ENCODE data around the gene PPP6R3. TPM values are rescaled to one million over a fixed set of nuclear protein-coding genes. Genes with fewer than 3 reads are reported as not detected.

PPP6R3 gene
- total RNA-seq, 1 experiment from 2014 or later: 138 TPM

DNA sequence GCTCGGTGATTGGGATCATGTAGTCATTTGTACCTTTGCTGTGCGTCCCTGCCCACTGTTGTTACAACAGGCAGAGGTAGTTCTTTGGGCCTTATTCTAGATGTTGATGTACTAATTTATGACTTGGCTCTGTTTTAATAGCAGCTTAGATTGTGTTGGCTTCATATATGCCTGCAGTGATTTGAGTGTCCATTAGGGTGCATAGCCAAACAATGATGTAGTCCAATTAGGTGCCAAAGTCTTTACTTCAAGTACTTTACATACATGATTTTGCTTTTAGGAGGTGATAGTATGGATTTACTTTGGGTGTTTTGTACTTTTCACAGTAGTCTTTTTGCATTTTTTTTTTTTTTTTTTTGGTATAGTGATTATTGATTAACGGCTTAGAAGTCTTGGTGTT, 46.4 kb downstream of the PPP6R3 start:
- Mint-ChIP-seq H3K27me3 (ENCODE audit: low read depth) (no peaks in the 10 kb centered on the region), H3K4me1 (peaks cover 38 to 40% of the 10 kb centered on the region in 2 experiments), H3K27ac (peak overlapping the region in 1 of 3 experiments; percentile 37; a peak in 2 of 7 replicates), H3K36me3 (ENCODE audit: insufficient read depth in 1 of 3, low read depth in 3 of 3) (peaks cover 0 to 7% (median 4%) of the 10 kb centered on the region in 3 experiments; a peak in 4 of 7 replicates), H3K9me3 (no peaks in the 10 kb centered on the region), H3K4me3 (no peak overlapping the region)
- Histone ChIP-seq H2BK15ac (ENCODE audit: low read depth, low read length) (no peak overlapping the region), H4K8ac (replicated peaks; ENCODE audit: insufficient read length, low read depth, low read length) (no peak overlapping the region), H2AK5ac (ENCODE audit: insufficient read length, low read length) (no peak overlapping the region), H4K91ac (ENCODE audit: insufficient read length, low read depth, low read length) (no peak overlapping the region), H3K14ac (ENCODE audit: insufficient read depth, low read length) (no peak overlapping the region), H4K20me1 (ENCODE audit: control insufficient read depth, insufficient read depth, insufficient read length) (no peaks in the 10 kb centered on the region), H3K56ac (ENCODE audit: insufficient read length, low read depth, low read length) (no peak overlapping the region), H2AFZ (ENCODE audit: low read length) (no peak overlapping the region), H3K23me2 (ENCODE audit: insufficient read length, low read depth, low read length, poor library complexity, severe bottlenecking) (no peaks in the 10 kb centered on the region), H4K5ac (ENCODE audit: insufficient read length, low read depth, low read length) (no peak overlapping the region), H2BK5ac (ENCODE audit: insufficient read length, low read length) (no peak overlapping the region), H3K4me2 (ENCODE audit: insufficient read depth, insufficient read length, low read length) (no peak overlapping the region), H2BK20ac (ENCODE audit: low read depth, low read length, poor library complexity, severe bottlenecking) (no peak overlapping the region), H3K9me3 (ENCODE audit: control insufficient read depth, low read depth, low read length) (no peaks in the 10 kb centered on the region), H3K27me3 (ENCODE audit: insufficient read depth, low read length) (no peaks in the 10 kb centered on the region), H2BK120ac (ENCODE audit: low read depth, low read length, poor library complexity, severe bottlenecking) (no peak overlapping the region), H3K4me1 (ENCODE audit: insufficient read depth, low read length) (peaks cover 2% of the 10 kb centered on the region; the same call in 1 of the 2 replicates), H3K27ac (ENCODE audit: insufficient read length, low read depth, low read length) (no peak overlapping the region), H3K23ac (ENCODE audit: insufficient read length, low read depth, low read length) (no peak overlapping the region), H2BK12ac (ENCODE audit: insufficient read length, low read depth, low read length) (no peak overlapping the region), H3K9ac (ENCODE audit: extremely low read depth, insufficient read length, low read length) (no peak overlapping the region), H3K18ac (ENCODE audit: insufficient read length, low read depth, low read length) (no peak overlapping the region), H3K79me1 (ENCODE audit: insufficient read depth, low read depth, low read length, poor library complexity, severe bottlenecking) (peaks cover 12% of the 10 kb centered on the region), H3K79me2 (ENCODE audit: insufficient read depth, low read length) (peaks cover 41% of the 10 kb centered on the region), H3K4ac (ENCODE audit: low read depth, low read length) (no peak overlapping the region), H3T11ph (ENCODE audit: low read length) (no peak overlapping the region)
- WGBS (ENCODE audit: extremely low coverage, insufficient read length, low lambda C conversion rate): no CpG with 5 or more reads among the region's 3 CpGs
- no peak for DNase-seq
- TF ChIP-seq, protein P1, sequence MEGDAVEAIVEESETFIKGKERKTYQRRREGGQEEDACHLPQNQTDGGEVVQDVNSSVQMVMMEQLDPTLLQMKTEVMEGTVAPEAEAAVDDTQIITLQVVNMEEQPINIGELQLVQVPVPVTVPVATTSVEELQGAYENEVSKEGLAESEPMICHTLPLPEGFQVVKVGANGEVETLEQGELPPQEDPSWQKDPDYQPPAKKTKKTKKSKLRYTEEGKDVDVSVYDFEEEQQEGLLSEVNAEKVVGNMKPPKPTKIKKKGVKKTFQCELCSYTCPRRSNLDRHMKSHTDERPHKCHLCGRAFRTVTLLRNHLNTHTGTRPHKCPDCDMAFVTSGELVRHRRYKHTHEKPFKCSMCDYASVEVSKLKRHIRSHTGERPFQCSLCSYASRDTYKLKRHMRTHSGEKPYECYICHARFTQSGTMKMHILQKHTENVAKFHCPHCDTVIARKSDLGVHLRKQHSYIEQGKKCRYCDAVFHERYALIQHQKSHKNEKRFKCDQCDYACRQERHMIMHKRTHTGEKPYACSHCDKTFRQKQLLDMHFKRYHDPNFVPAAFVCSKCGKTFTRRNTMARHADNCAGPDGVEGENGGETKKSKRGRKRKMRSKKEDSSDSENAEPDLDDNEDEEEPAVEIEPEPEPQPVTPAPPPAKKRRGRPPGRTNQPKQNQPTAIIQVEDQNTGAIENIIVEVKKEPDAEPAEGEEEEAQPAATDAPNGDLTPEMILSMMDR (conservative IDR thresholded peaks at IDR 0.05): no peak

Data from H9 (cell line).